ENCODE measurements around the gene PRKN.

GRCh38 chr6:161745594-161746141, 981.9 kb downstream of the PRKN start:
- TF ChIP-seq CTCF (IDR thresholded peaks at IDR 0.05) (no peak), POLR2A (IDR thresholded peaks at IDR 0.05) (no peak)
